Measurements from ENCODE around the gene SYNGR1.
"Not testable (repeated sequence)": the region's sequence is repeated elsewhere in the genome, so short reads cannot be mapped to it uniquely, and the experiment has no call there.

The SYNGR1 gene

DNA sequence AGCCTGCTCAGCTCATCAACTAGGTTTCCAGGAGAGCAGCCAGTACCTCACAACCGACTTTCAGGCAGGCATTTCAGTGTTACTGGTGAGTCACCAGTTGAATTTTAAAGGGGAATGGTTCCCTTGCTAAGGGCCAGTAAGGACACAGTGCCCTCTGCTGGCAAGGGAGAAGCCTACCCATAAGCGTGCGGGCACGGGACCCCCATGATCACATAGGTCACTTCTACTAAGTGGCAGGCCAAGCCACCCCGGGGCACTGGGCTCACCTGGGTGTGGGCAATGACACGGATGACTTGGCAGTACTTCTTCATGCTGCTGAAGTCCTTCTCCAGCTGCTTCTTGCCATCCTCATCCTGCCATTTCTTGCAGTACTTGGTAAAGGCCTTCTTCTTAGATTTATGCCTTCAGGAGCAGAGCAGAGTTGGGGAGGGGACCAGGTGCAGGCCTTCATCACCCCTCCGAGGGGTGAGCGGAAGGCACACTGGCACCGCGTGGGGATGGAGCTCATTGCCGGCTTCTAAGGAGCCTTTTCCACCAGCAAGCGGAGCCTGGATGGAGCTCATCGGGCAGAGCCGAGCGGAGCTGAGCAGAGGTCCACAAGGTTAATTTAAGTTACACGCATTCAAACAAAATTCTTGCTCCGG, 33.2 kb upstream of the SYNGR1 start:
- in situ Hi-C loops (cut with HindIII; ENCODE audit: low sequenced_read_pairs): loop anchor here (5.0 kb wide), 4 partner anchors 36 to 189 kb away; partner anchors contain the start of gene PDGFB

DNA sequence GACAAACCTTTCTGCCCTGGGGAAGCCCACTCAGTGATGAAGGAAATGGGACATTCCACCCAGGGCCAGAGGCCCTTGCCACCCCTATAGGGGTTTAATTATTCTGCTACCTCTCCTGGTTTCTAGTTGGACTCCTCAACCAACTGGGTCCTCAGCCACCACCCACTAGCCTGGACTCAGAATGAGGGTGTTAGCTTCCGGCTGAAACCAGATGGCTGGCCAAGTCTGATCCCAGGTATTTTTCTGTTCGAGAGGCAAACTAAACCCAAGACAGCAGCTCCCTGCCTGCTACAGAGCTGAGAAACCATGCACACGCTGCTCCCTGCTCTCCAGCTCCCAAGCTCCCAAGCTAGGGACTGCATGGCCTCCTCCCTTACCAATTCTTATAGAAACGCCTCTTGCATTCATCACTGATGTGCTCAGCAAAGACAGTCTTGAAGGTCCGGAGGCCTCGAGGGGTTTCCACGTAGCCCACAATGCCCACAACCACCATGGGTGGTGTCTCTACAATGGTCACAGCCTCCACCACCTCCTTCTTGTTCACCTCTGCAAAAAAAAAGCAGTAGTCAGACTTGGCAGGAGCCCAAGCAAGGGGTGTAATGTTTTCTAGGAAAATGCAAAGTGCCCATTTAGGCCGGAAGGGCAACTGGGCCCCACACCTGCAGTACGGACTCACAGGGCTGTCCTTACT, 32.6 kb upstream of the SYNGR1 start:
- in situ Hi-C loops (cut with HindIII; ENCODE audit: low sequenced_read_pairs): loop anchor here (5.0 kb wide), 4 partner anchors 35 to 190 kb away; partner anchors contain the start of gene PDGFB

GRCh38 chr22:39317775-39318506, 31.9 kb upstream of the SYNGR1 start:
- in situ Hi-C loops (cut with HindIII; ENCODE audit: low sequenced_read_pairs): loop anchor here (5.0 kb wide), 4 partner anchors 34 to 191 kb away; partner anchors contain the start of gene PDGFB

GRCh38 chr22:39318507-39319283, 31.1 kb upstream of the SYNGR1 start:
- in situ Hi-C loops (cut with HindIII; ENCODE audit: low sequenced_read_pairs): loop anchor here (5.0 kb wide), 4 partner anchors 34 to 191 kb away; partner anchors contain the start of gene PDGFB

DNA sequence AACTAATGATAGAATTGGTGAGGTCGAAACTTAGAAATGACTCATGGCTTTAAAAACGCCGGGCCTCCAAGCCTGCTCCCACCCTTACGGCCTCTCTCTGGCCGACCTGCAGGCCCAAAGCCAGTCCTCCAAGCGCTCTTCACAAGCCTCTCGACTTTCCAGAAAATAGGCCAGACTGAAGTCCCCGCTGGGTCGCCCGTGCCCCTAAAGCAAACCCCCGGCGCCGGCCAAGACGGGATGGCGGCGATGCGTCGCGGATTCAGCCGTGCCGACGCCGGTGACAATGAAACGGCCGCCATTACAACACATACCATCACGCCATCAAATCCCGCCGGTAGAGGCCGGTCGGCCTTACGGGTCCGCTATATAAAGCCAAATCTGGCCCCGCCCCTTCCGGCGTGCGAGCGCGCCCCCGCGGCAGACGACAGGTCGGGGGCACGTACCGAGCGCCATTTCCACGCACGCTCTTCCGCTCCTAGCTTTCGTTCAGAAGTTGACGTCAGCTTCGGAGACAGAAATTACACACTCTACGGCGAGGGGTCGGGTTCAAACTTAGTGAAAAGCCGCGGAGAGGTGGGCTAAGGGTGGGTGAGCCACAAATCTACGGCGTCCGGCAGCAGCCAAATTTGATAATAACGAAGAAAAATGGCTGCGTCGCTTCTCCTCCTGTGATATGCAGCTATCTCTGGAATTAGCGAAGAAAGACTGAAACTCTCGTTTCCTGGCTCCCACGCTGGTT, 30.3 kb upstream of the SYNGR1 start, which contains the start of gene RPL3:
Gene RPL3 (minus strand): TSS at position 340 of the 739 bp plus-strand sequence. CDS start 26 bp downstream, at position 314.
- in situ Hi-C loops (cut with HindIII; ENCODE audit: low sequenced_read_pairs): loop anchor here (5.0 kb wide), 4 partner anchors 33 to 192 kb away; partner anchors contain the start of gene PDGFB

DNA sequence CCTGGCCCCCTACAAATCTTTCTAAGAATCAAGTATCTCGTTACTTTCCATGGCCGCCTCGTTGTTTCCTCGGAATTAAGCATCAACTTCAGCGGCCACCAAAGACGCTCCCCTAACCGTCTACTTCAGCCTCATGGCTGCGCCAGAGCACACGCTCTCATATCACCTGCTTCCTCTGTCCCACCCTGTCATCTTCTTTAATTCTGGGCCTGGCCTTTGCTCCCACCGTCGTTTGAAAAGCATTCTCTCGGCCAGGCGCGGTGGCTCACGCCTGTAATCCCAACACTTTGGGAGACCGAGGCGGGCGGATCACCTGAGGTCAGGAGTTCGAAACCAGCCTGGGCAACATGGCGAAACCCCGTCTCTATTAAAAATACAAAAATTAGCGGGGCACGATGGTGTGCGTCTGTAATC, 29.2 kb upstream of the SYNGR1 start:
- in situ Hi-C loops (cut with HindIII; ENCODE audit: low sequenced_read_pairs): not testable (repeated sequence)

DNA sequence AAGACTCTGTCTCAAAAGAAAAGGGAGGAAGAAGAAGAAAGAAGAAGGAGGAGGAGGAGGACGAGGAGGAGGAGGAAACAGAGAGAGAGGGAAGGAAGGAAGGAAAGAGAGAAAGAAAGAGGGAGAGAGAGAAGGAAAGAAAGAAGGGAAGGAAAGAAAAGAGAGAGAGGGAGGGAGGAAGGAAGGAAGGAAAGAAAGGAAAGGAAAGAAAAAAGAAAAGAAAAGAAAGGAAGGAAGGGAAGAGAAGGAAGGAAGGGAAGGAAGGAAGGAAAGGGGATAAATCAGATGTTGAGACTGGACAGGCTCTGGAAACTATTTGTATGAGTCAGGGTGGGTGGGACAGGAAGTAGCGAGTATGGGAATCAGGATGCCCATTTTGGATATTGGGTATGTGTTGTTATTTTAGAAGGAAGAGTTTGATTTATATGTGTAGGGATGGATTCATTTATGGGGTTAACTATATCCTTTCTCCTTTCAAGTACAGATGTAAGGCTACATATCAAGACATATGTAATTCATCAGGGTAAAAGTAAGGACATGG, 24.3 kb upstream of the SYNGR1 start:
- in situ Hi-C loops (cut with HindIII; ENCODE audit: low sequenced_read_pairs): no loop called here

DNA sequence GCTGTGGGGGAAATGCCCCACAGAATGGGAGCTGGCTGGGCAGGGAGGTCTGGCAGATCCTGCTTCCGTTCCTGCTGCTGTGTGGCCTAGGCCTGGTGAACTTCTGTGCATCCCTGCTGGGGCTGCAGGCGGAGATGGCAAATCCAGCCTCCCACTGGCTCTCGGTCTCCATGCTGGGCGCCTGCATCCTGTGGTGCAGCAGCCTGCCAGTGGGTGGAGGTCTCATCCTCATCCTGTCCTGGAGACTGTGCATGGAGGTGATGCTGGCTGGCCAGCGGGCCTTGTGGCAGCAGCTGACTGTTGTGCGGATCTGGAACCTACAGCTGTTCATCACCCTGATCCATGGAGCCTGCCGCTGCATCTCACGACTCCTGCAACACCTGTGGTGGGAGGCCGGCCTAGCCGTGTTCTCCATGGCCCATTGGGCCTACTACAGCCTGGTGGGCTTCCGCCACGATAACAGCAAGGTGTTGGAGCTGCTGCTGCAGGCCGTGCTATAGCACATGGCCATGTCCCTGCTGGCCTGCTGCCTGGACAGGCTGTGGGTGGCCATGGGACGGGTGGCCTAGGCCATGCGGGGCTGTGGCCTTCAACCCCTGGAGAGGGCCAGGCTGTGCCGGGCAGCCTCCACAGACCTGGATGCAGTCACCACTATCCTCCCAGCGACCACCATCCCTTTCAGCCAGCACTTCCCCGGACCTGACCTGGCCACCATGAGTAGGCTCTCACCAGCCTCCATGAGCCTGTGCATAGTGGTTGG, 21.6 kb upstream of the SYNGR1 start:
- in situ Hi-C loops (cut with HindIII; ENCODE audit: low sequenced_read_pairs): no loop called here

- in situ Hi-C loops (cut with HindIII; ENCODE audit: low sequenced_read_pairs): not testable (repeated sequence)
Observed at GRCh38 chr22:39330553-39330952, 19.2 kb upstream of the SYNGR1 start.

- in situ Hi-C loops (cut with HindIII; ENCODE audit: low sequenced_read_pairs): no loop called here
Observed at GRCh38 chr22:39332441-39333064, 17.2 kb upstream of the SYNGR1 start.

GRCh38 chr22:39336411-39336810, 13.4 kb upstream of the SYNGR1 start:
- in situ Hi-C loops (cut with HindIII; ENCODE audit: low sequenced_read_pairs): no loop called here

- in situ Hi-C loops (cut with HindIII; ENCODE audit: low sequenced_read_pairs): not testable (repeated sequence)
Observed at GRCh38 chr22:39339775-39340174, 10.0 kb upstream of the SYNGR1 start.

- in situ Hi-C loops (cut with HindIII; ENCODE audit: low sequenced_read_pairs): no loop called here
Observed at GRCh38 chr22:39341179-39341578, 8.6 kb upstream of the SYNGR1 start.

- in situ Hi-C loops (cut with HindIII; ENCODE audit: low sequenced_read_pairs): no loop called here
Observed at GRCh38 chr22:39343259-39344045, 6.3 kb upstream of the SYNGR1 start.

- in situ Hi-C loops (cut with HindIII; ENCODE audit: low sequenced_read_pairs): no loop called here
Observed at GRCh38 chr22:39344046-39344390, 5.8 kb upstream of the SYNGR1 start.

GRCh38 chr22:39345231-39345630, 4.6 kb upstream of the SYNGR1 start:
- in situ Hi-C loops (cut with HindIII; ENCODE audit: low sequenced_read_pairs): no loop called here

- in situ Hi-C loops (cut with HindIII; ENCODE audit: low sequenced_read_pairs): no loop called here
Observed at GRCh38 chr22:39348909-39349505, 784 bp upstream of the SYNGR1 start.

All from endothelial cell of hepatic sinusoid (primary cell).